Esophagus (tissue), 2 donors: Measurements from ENCODE around the gene CXCR5. TPM values are rescaled to one million over a fixed set of nuclear protein-coding genes. Genes with fewer than 3 reads are reported as not detected.

ENCODE experiments used
- H3K27ac ChIP-seq, 2 donors: one replicate each; pipeline ENCODE4 v1.5.1; 2013; ENCODE audit warnings: low read depth in 2 of 2, mild to moderate bottlenecking in 2 of 2, inconsistent platforms in 1 of 2, low read length in 1 of 2, moderate library complexity in 1 of 2
- H3K27me3 ChIP-seq, 2 donors: one replicate each; pipeline ENCODE4 v1.6.1; 2013; ENCODE audit warnings: low read length in 2 of 2, control low read depth in 1 of 2, mild to moderate bottlenecking in 1 of 2; ENCODE audit not compliant: insufficient read depth in 2 of 2, control insufficient read depth in 1 of 2
- H3K36me3 ChIP-seq, 2 donors: one replicate each; pipeline ENCODE4 v1.6.1; 2013; ENCODE audit warnings: low read length in 1 of 2; ENCODE audit not compliant: control insufficient read depth in 2 of 2, insufficient read depth in 2 of 2
- H3K4me1 ChIP-seq, 2 donors: one replicate each; pipeline ENCODE4 v1.6.1; 2013; ENCODE audit warnings: low read length in 1 of 2; ENCODE audit not compliant: control insufficient read depth in 2 of 2, insufficient read depth in 2 of 2
- H3K4me3 ChIP-seq, 2 donors: one replicate each; pipeline ENCODE4 v1.5.1; 2013; ENCODE audit warnings: low read length in 2 of 2, mild to moderate bottlenecking in 2 of 2, low read depth in 1 of 2, moderate library complexity in 1 of 2
- H3K9me3 ChIP-seq, 2 donors: one replicate each; pipeline ENCODE4 v1.6.1; 2013; ENCODE audit warnings: mild to moderate bottlenecking in 2 of 2, low read depth in 1 of 2, low read length in 1 of 2, moderate library complexity in 1 of 2; ENCODE audit not compliant: control insufficient read depth in 2 of 2, insufficient read depth in 1 of 2
- WGBS, 2 donors: extraction: QIAGEN DNeasy Blood & Tissue Kit; methylation state at CpG; one replicate each; pipeline ENCODE4 v1.1.7; 2013; 5-methylcytosine and 5-hydroxymethylcytosine counted together
- polyA plus RNA-seq, 2 donors: library from polyadenylated mRNA; stranded (reverse); fragments of 200-250 nt; gene quantifications; one replicate each; pipeline ENCODE4 v1.2.3, GENCODE V29; 2013
- donor health status: healthy with polysubstance abuse.
- donor health status: Bipolar disorder and iron deficiency.

CXCR5 gene
- polyA plus RNA-seq, 2 donors = 0.11 to 0.18 TPM

GRCh38 chr11:118895093-118896039 is 11.7 kb downstream of the CXCR5 start:
- Histone ChIP-seq H3K27me3 (no peaks in the 10 kb centered on the region), H3K9me3 (no peaks in the 10 kb centered on the region), H3K4me3 (no peak overlapping the region), H3K36me3 (peaks cover 6 to 29% of the 10 kb centered on the region in 2 donors), H3K4me1 (peaks cover 2 to 4% of the 10 kb centered on the region in 2 donors), H3K27ac (peak overlapping the region in 1 of 2 donors; percentile 0)
- 54 to 57% methylated on average over 26 of the region's 26 CpGs for WGBS, 2 donors

DNA sequence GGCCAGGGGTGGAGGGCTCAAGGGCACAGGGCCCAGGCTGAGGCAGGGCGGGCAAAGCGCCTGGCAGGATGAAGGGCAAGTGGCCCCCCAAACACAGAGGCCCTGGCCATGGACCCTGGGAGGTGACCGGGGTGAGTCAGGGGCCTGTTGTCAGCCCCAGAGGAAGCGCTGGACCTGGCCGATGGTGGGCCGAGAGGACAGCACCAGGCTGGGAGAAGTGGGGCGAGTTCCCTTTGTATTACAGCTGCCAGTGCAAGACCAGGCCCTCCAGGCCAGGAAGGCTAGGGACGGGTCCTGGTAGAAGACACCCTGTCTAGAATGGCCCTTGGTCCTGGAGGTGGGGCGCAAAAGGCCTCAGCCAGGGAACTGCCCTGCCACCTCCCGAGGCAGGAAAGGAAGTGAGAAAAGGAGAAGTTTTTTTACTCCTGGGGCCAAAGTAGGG is 12.8 kb downstream of the CXCR5 start:
- Histone ChIP-seq H3K27ac (no peak overlapping the region), H3K36me3 (peaks cover 6 to 39% of the 10 kb centered on the region in 2 donors), H3K4me3 (no peak overlapping the region), H3K27me3 (no peaks in the 10 kb centered on the region), H3K9me3 (no peaks in the 10 kb centered on the region), H3K4me1 (peaks cover 2 to 4% of the 10 kb centered on the region in 2 donors)
- 77 to 82% methylated on average over 10 of the region's 10 CpGs for WGBS, 2 donors

DNA sequence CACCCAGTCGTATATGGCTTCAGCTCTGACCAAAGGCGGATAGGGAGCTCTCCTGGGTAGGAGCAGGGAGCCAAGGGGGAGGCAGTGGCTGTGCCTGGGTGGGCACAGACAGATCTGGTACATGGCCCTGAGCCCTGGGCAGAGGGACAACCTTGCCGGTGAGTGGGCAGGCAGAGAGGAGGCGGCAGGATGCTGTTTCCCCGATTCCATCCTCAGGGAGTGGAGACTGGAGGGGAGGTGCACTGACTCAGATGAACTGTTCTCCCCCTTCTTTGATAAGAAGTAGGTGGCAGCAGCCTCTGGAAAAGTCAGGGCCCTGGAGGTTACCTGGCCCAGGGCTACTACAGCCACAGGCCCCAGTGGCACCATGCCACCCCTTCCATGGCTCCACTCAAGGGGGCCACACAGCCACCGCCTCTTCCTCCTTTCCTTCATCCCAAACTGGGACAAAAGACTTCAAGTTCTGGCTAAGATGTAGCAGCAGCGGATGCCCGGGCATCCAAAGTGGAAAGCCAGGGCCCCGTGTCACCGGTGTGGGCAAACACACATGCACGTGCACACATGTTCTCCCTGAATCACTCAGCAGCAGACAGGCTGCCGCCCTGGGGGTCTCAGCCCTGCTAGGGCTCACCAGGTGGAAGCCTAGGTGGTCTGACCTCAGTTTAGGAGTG is 13.4 kb downstream of the CXCR5 start:
- Histone ChIP-seq H3K27ac (no peak overlapping the region), H3K27me3 (no peaks in the 10 kb centered on the region), H3K4me1 (peaks cover 2 to 4% of the 10 kb centered on the region in 2 donors), H3K9me3 (no peaks in the 10 kb centered on the region), H3K36me3 (peaks cover 6 to 45% of the 10 kb centered on the region in 2 donors), H3K4me3 (no peak overlapping the region)
- 66 to 80% methylated on average over 12 of the region's 12 CpGs for WGBS, 2 donors

DNA sequence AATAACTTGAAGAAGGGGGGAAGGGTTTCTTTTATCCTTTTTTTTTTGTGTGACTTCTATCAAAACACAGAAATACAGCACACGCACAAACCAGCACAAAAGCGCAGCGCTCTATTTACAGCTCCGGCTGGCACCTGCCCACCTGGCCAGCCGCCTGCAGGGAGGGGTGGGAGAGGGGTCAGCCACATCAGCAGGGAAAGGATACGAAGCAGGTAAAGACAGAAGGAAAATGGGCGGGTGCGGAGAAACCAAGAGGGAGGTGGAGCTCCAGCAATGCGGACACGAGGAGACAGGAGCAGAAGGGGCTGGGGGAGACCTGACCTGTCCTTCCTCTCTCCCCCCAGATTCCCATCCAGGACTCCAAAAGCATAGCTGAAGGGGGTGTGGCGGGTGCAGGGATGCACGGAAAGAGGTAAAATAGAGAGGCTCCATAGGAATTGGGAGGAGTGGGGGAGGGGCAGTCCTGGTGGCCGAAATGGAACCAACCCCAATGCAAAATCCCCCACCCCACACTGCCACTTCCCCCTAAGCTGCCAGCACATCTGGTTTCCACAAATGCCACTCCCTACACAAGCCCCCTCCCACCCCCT is 14.1 kb downstream of the CXCR5 start:
- H3K27ac ChIP-seq = no peak overlapping the region
- 71 to 75% methylated on average over 13 of the region's 13 CpGs for WGBS, 2 donors
- H3K27me3 ChIP-seq = no peaks in the 10 kb centered on the region
- H3K4me3 ChIP-seq = no peak overlapping the region
- peaks cover 6 to 52% of the 10 kb centered on the region in 2 donors for H3K36me3 ChIP-seq
- no peaks in the 10 kb centered on the region for H3K9me3 ChIP-seq
- peaks cover 2 to 4% of the 10 kb centered on the region in 2 donors for H3K4me1 ChIP-seq

DNA sequence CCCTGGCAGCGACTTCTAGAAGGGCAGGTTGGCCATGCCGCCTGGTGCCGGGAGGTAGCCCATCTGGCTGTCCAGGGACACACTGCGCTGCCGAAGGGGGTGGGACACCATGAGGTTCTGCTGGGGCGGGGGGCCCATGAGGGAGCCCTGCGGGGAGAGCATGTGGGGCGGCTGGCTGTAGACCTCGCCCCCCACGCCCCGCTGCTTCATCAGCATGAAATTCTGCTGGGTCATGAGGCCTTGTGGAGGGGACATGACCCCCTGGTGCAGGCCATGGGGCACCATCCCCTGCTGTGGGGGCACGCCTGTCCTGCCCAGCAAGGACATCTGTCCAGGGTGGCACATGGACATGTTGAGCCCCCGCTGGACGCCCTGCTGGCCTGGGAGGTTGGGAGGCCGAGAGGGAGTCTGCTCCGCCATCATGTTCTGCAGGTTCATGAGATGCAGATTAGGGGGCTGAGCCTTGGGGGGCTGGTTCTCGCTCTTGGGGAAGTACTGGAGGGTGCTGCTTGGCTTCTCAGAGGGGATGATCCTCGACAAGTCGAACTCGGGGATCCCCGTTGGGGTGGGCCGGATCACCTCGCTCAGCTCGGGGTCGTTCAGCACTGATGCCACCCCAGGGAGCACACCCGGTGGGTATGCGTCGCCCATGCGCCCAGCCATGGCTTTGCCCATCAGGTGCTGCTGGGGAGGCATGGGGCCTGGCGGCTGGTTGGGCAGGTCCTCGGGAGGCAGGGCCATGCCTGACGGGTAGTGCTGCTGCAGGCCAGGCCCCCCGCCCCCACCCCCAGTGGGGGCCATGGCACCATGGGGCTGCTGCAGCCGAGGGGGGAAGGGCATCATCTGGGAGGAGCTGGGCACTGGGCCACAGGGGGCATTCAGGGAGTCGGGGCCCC is 15.0 kb downstream of the CXCR5 start:
- Histone ChIP-seq H3K27ac (no peak overlapping the region), H3K4me1 (peaks cover 2% of the 10 kb centered on the region in 2 donors), H3K4me3 (no peak overlapping the region), H3K27me3 (no peaks in the 10 kb centered on the region), H3K9me3 (no peaks in the 10 kb centered on the region), H3K36me3 (peaks cover 6 to 55% of the 10 kb centered on the region in 2 donors)
- WGBS, 2 donors = 86 to 94% methylated on average over 34 to 35 of the region's 35 CpGs

DNA sequence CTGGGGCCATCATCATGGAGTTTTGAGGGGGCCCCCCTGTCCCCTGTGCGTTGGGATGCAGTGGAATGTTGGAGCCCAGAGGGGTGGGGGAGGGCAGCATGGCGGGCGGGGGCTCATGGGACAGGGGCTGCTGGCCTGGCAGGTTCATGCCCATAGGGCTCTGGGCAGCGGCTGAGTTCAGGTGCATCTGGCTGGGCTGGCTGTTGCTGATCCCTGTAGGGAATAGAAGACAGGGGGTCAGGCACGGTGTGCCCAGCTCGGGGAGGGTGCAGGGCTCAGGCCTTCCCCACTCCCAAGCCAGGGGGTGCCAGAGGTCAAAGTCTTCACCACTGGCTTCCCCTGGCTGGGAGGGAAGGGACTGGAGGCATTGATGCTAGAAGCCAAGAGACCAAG is 15.6 kb downstream of the CXCR5 start:
- H3K4me3 ChIP-seq = no peak overlapping the region
- H3K4me1 ChIP-seq = peaks cover 0 to 2% of the 10 kb centered on the region in 2 donors
- no peaks in the 10 kb centered on the region for H3K9me3 ChIP-seq
- no peaks in the 10 kb centered on the region for H3K27me3 ChIP-seq
- H3K27ac ChIP-seq = no peak overlapping the region
- 79 to 82% methylated on average over 6 of the region's 6 CpGs for WGBS, 2 donors
- H3K36me3 ChIP-seq = peaks cover 6 to 52% of the 10 kb centered on the region in 2 donors

- H3K4me3 ChIP-seq = no peak overlapping the region
- no peak overlapping the region for H3K27ac ChIP-seq
- WGBS, 2 donors = 77 to 82% methylated on average over 21 of the region's 21 CpGs
- peaks cover 6 to 54% of the 10 kb centered on the region in 2 donors for H3K36me3 ChIP-seq
- H3K27me3 ChIP-seq = no peaks in the 10 kb centered on the region
- no peaks in the 10 kb centered on the region for H3K9me3 ChIP-seq
- H3K4me1 ChIP-seq = peaks cover 0 to 2% of the 10 kb centered on the region in 2 donors
Observed at GRCh38 chr11:118899706-118900360, 16.1 kb downstream of the CXCR5 start.

- Histone ChIP-seq H3K9me3 (no peaks in the 10 kb centered on the region), H3K36me3 (peaks cover 6 to 52% of the 10 kb centered on the region in 2 donors), H3K4me3 (no peak overlapping the region), H3K27ac (no peak overlapping the region), H3K4me1 (peaks cover 0 to 2% of the 10 kb centered on the region in 2 donors), H3K27me3 (no peaks in the 10 kb centered on the region)
- WGBS, 2 donors = 90 to 92% methylated on average over 29 of the region's 29 CpGs
Observed at GRCh38 chr11:118900535-118901384, 17.1 kb downstream of the CXCR5 start.
